Right forelimb (tissue), 1 donor: Measurements from ENCODE around the gene NTSR1.

Source experiments
- DNase-seq: peaks from one replicate; pipeline ENCODE4 v3.0.0-alpha.2; 2018

Gene NTSR1

GRCh38 chr20:62759981-62760431, 51.4 kb downstream of the NTSR1 start:
- DNase-seq, result no peak

GRCh38 chr20:62760471-62760855, 51.8 kb downstream of the NTSR1 start:
- no peak for DNase-seq

- DNase-seq, result no peak
These were observed 52.5 kb downstream of the NTSR1 start for GRCh38 chr20:62760856-62761758.

GRCh38 chr20:62761759-62762131, 53.1 kb downstream of the NTSR1 start:
- no peak for DNase-seq

GRCh38 chr20:62762376-62762775, 53.7 kb downstream of the NTSR1 start:
- no peak for DNase-seq

- no peak for DNase-seq
These were observed 54.2 kb downstream of the NTSR1 start for GRCh38 chr20:62762801-62763368.

GRCh38 chr20:62763404-62763803, 54.8 kb downstream of the NTSR1 start:
- no peak for DNase-seq

- DNase-seq, result no peak
These were observed 55.7 kb downstream of the NTSR1 start for GRCh38 chr20:62764156-62764935.

- no peak for DNase-seq
These were observed 56.4 kb downstream of the NTSR1 start for GRCh38 chr20:62765021-62765420.

GRCh38 chr20:62765432-62766070, 56.9 kb downstream of the NTSR1 start:
- DNase-seq, result no peak

GRCh38 chr20:62766071-62766450, 57.4 kb downstream of the NTSR1 start:
- no peak for DNase-seq

GRCh38 chr20:62766716-62767115, 58.1 kb downstream of the NTSR1 start:
- DNase-seq, result no peak

- no peak for DNase-seq
These were observed 59.6 kb downstream of the NTSR1 start for GRCh38 chr20:62768234-62768546.

- no peak for DNase-seq
These were observed 60.1 kb downstream of the NTSR1 start for GRCh38 chr20:62768551-62769287.

GRCh38 chr20:62769346-62770071, 60.9 kb downstream of the NTSR1 start:
- no peak for DNase-seq

- no peak for DNase-seq
These were observed 61.7 kb downstream of the NTSR1 start for GRCh38 chr20:62770111-62770910.

GRCh38 chr20:62770916-62771315, 62.3 kb downstream of the NTSR1 start:
- DNase-seq, result no peak

GRCh38 chr20:62771396-62772102, 62.9 kb downstream of the NTSR1 start:
- no peak for DNase-seq

GRCh38 chr20:62772103-62772611, 63.5 kb downstream of the NTSR1 start:
- no peak for DNase-seq

- no peak for DNase-seq
These were observed 64.0 kb downstream of the NTSR1 start for GRCh38 chr20:62772619-62772989.
